HepG2 (cell line): ENCODE measurements around the gene FAM89B. TPM values are rescaled to one million over a fixed set of nuclear protein-coding genes. Genes with fewer than 3 reads are reported as not detected.

Experiments used
- CCDC6 ChIP-seq: sonication (generic); formaldehyde crosslinking; IDR thresholded peaks from 2 replicates; pipeline ENCODE4 v1.8.1; 2022; ENCODE audit warnings: mild to moderate bottlenecking, missing genetic modification reagents, moderate library complexity
- HIVEP1 ChIP-seq: sonication (generic); formaldehyde crosslinking; IDR thresholded peaks from 2 replicates; pipeline ENCODE4 v1.4.0; 2020; ENCODE audit warnings: mild to moderate bottlenecking, missing genetic modification reagents
- ISL2 ChIP-seq: sonication (generic); formaldehyde crosslinking; IDR thresholded peaks from 2 replicates; pipeline ENCODE4 v1.5.0; 2020; ENCODE audit warnings: missing genetic modification reagents
- MIER2 ChIP-seq: IDR thresholded peaks from 2 replicates; pipeline ENCODE4 v1.6.1; 2016; ENCODE audit warnings: missing biosample characterization, missing genetic modification reagents
- NCOA2 ChIP-seq: sonication (generic); formaldehyde crosslinking; IDR thresholded peaks from 2 replicates; pipeline ENCODE4 v1.8.0; 2022; ENCODE audit warnings: inconsistent platforms
- NR2F2 ChIP-seq: IDR thresholded peaks from 2 replicates; pipeline ENCODE4 v1.6.1; 2012; ENCODE audit warnings: low read depth, inconsistent platforms, borderline replicate concordance
- POGZ ChIP-seq: sonication (generic); formaldehyde crosslinking; IDR thresholded peaks from 2 replicates; pipeline ENCODE4 v1.4.0; 2020; ENCODE audit warnings: mild to moderate bottlenecking, missing genetic modification reagents
- TRIM24 ChIP-seq: sonication (generic); formaldehyde crosslinking; IDR thresholded peaks from 2 replicates; pipeline ENCODE4 v1.8.0; 2022; ENCODE audit warnings: mild to moderate bottlenecking, missing genetic modification reagents
- ZNF230 ChIP-seq: sonication (generic); formaldehyde crosslinking; IDR thresholded peaks from 2 replicates; pipeline ENCODE4 v1.4.0; 2020; ENCODE audit warnings: mild to moderate bottlenecking, missing genetic modification reagents
- ZNF263 ChIP-seq: sonication (generic); formaldehyde crosslinking; IDR thresholded peaks from 2 replicates; pipeline ENCODE4 v1.4.0; 2020; ENCODE audit warnings: missing genetic modification reagents
- ZSCAN22 ChIP-seq: sonication (generic); formaldehyde crosslinking; IDR thresholded peaks from 2 replicates; pipeline ENCODE4 v1.4.0; 2020; ENCODE audit warnings: mild to moderate bottlenecking, missing genetic modification reagents
- polyA plus RNA-seq, 8 experiments: library from polyadenylated mRNA; depleted of rRNA in 3 of 8; stranded (reverse) in 7 of 8; unstranded in 1 of 8; fragments of >200 nt; fragmentation: Illumina TruSeq in 4 of 8; extraction: Trizol in 4 of 8; gene quantifications; 2 replicates each; pipeline versions ENCODE4 v1.2.1 to v1.2.3, GENCODE V29; 2011 to 2016; ENCODE audit warnings: low read depth in 4 of 8, missing spikeins in 1 of 8, mixed read lengths in 1 of 8; ENCODE audit not compliant: insufficient read depth in 1 of 8
- total RNA-seq, 5 experiments: library from RNA; depleted of rRNA; stranded (reverse); fragments of >200 nt; fragmentation: Illumina TruSeq; extraction: Trizol; gene quantifications; 2 replicates each; pipeline ENCODE4 v1.2.3, GENCODE V29; 2016; ENCODE audit warnings: low read depth in 1 of 5
- TF ChIP-seq, protein P1 (sequence below): IDR thresholded peaks from 2 replicates; pipeline ENCODE4 v1.6.1; 2016; ENCODE audit warnings: mild to moderate bottlenecking
- TF ChIP-seq, protein P2 (sequence below): sonication (generic); formaldehyde crosslinking; IDR thresholded peaks from 2 replicates; pipeline ENCODE4 v1.8.0; 2022; ENCODE audit warnings: missing genetic modification reagents, low read depth, mild to moderate bottlenecking, borderline replicate concordance
- TF ChIP-seq, protein P3 (sequence below): sonication (generic); formaldehyde crosslinking; IDR thresholded peaks from 2 replicates; pipeline ENCODE4 v1.4.0; 2020; ENCODE audit warnings: missing genetic modification reagents
- TF ChIP-seq, protein P4 (sequence below): IDR thresholded peaks from 2 replicates; pipeline ENCODE4 v1.6.1; 2018; ENCODE audit warnings: missing genetic modification reagents
- TF ChIP-seq, protein P5 (sequence below): sonication (generic); formaldehyde crosslinking; IDR thresholded peaks from 2 replicates; pipeline ENCODE4 v1.5.0; 2020; ENCODE audit warnings: missing genetic modification reagents
- TF ChIP-seq, protein P6 (sequence below): sonication (generic); formaldehyde crosslinking; IDR thresholded peaks from 2 replicates; pipeline ENCODE4 v1.5.1; 2020; ENCODE audit warnings: mild to moderate bottlenecking, moderate library complexity, missing genetic modification reagents
- TF ChIP-seq, protein P7 (sequence below): sonication (generic); formaldehyde crosslinking; IDR thresholded peaks from 2 replicates; pipeline ENCODE4 v1.8.1; 2023; ENCODE audit warnings: mild to moderate bottlenecking, missing genetic modification reagents
- TF ChIP-seq, protein P8 (sequence below): sonication (generic); formaldehyde crosslinking; IDR thresholded peaks from 2 replicates; pipeline ENCODE4 v1.8.0; 2022; ENCODE audit warnings: missing genetic modification reagents, mild to moderate bottlenecking, inconsistent platforms, borderline replicate concordance

The FAM89B gene
- total and polyA plus RNA-seq, 2 of the 13 experiments (the other 11 are each of a cell fraction or from before 2014, with no cell fraction given), result 5.7 to 8.0 TPM

DNA sequence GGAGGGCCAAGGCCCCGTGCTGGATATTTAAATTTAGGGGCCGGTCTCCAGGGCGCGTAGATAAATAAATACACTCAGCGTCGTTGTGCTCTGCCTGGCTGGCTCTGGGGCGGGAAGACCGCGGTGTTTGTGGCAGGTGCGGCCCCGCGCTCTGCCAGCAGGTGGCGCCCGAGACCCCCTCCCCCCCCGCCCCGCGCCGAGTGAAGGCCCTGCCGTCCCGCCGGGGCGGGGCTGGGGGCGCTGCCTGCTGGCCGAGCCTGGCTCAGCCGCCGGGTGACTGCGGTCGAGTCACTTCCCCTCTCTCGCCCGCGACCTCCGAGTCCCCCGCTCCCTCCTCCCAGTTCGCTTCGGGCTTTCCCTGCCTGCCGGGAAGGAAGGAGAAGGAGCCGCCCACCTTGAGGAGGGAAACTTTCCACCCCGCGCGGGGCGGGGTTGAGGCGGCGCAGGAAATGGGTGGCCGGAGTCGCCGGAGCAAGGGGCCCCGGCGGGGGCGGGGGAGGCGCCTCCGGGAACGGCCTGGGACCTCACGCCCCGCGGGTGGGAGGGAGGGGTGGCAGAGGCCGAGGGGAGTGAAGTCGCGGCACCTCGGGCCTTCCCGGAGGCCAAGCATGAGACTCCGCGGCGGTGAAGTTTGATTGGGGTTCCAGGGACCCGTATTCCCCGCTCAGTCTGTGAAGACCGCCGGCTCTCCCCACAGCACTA is 1.9 kb downstream of the FAM89B start (continued):
- TF ChIP-seq, protein P1, sequence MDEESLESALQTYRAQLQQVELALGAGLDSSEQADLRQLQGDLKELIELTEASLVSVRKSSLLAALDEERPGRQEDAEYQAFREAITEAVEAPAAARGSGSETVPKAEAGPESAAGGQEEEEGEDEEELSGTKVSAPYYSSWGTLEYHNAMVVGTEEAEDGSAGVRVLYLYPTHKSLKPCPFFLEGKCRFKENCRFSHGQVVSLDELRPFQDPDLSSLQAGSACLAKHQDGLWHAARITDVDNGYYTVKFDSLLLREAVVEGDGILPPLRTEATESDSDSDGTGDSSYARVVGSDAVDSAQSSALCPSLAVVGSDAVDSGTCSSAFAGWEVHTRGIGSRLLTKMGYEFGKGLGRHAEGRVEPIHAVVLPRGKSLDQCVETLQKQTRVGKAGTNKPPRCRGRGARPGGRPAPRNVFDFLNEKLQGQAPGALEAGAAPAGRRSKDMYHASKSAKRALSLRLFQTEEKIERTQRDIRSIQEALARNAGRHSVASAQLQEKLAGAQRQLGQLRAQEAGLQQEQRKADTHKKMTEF (CRISPR knock-in tag), result peak; percentile 51; the same call in 1 of the 2 replicates
- TF ChIP-seq MIER2 (CRISPR knock-in tag) (no peak), TRIM24 (CRISPR knock-in tag) (no peak), CCDC6 (CRISPR knock-in tag) (0 out of 2 replicates have a peak, but pooled peaks have one; percentile 55), ZNF263 (CRISPR knock-in tag) (peak; percentile 63; the same call in 1 of the 2 replicates), NR2F2 (0 out of 2 replicates have a peak, but pooled peaks have one; percentile 26), POGZ (CRISPR knock-in tag) (0 out of 2 replicates have a peak, but pooled peaks have one; percentile 32), ISL2 (CRISPR knock-in tag) (no peak; the same call in 1 of the 2 replicates), NCOA2 (no peak), ZSCAN22 (no peak), ZNF230 (CRISPR knock-in tag) (no peak), HIVEP1 (CRISPR knock-in tag) (peak; percentile 63; the same call in 1 of the 2 replicates)
- TF ChIP-seq, protein P2, sequence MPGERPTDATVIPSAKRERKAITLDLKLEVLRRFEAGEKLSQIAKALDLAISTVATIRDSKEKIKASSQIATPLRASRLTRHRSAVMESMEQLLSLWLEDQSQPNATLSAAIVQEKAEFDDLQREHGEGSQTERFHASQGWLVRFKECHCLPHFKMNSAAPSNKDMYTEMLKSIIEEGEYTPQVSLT (CRISPR knock-in tag), result no peak
- TF ChIP-seq, protein P3, sequence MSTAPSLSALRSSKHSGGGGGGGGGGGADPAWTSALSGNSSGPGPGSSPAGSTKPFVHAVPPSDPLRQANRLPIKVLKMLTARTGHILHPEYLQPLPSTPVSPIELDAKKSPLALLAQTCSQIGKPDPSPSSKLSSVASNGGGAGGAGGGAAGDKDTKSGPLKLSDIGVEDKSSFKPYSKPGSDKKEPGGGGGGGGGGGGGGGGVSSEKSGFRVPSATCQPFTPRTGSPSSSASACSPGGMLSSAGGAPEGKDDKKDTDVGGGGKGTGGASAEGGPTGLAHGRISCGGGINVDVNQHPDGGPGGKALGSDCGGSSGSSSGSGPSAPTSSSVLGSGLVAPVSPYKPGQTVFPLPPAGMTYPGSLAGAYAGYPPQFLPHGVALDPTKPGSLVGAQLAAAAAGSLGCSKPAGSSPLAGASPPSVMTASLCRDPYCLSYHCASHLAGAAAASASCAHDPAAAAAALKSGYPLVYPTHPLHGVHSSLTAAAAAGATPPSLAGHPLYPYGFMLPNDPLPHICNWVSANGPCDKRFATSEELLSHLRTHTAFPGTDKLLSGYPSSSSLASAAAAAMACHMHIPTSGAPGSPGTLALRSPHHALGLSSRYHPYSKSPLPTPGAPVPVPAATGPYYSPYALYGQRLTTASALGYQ (CRISPR knock-in tag), result peak; percentile 60; the same call in 1 of the 2 replicates
- TF ChIP-seq, protein P4, sequence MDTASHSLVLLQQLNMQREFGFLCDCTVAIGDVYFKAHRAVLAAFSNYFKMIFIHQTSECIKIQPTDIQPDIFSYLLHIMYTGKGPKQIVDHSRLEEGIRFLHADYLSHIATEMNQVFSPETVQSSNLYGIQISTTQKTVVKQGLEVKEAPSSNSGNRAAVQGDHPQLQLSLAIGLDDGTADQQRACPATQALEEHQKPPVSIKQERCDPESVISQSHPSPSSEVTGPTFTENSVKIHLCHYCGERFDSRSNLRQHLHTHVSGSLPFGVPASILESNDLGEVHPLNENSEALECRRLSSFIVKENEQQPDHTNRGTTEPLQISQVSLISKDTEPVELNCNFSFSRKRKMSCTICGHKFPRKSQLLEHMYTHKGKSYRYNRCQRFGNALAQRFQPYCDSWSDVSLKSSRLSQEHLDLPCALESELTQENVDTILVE (CRISPR knock-in tag), result peak; percentile 84; the same call in 1 of the 2 replicates
- TF ChIP-seq, protein P5, sequence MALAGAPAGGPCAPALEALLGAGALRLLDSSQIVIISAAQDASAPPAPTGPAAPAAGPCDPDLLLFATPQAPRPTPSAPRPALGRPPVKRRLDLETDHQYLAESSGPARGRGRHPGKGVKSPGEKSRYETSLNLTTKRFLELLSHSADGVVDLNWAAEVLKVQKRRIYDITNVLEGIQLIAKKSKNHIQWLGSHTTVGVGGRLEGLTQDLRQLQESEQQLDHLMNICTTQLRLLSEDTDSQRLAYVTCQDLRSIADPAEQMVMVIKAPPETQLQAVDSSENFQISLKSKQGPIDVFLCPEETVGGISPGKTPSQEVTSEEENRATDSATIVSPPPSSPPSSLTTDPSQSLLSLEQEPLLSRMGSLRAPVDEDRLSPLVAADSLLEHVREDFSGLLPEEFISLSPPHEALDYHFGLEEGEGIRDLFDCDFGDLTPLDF (CRISPR knock-in tag), result peak; percentile 57; the same call in 1 of the 2 replicates
- TF ChIP-seq, protein P6, sequence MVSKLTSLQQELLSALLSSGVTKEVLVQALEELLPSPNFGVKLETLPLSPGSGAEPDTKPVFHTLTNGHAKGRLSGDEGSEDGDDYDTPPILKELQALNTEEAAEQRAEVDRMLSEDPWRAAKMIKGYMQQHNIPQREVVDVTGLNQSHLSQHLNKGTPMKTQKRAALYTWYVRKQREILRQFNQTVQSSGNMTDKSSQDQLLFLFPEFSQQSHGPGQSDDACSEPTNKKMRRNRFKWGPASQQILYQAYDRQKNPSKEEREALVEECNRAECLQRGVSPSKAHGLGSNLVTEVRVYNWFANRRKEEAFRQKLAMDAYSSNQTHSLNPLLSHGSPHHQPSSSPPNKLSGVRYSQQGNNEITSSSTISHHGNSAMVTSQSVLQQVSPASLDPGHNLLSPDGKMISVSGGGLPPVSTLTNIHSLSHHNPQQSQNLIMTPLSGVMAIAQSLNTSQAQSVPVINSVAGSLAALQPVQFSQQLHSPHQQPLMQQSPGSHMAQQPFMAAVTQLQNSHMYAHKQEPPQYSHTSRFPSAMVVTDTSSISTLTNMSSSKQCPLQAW, result no peak
- TF ChIP-seq, protein P7, sequence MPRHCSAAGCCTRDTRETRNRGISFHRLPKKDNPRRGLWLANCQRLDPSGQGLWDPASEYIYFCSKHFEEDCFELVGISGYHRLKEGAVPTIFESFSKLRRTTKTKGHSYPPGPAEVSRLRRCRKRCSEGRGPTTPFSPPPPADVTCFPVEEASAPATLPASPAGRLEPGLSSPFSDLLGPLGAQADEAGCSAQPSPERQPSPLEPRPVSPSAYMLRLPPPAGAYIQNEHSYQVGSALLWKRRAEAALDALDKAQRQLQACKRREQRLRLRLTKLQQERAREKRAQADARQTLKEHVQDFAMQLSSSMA (CRISPR knock-in tag), result no peak
- TF ChIP-seq, protein P8, sequence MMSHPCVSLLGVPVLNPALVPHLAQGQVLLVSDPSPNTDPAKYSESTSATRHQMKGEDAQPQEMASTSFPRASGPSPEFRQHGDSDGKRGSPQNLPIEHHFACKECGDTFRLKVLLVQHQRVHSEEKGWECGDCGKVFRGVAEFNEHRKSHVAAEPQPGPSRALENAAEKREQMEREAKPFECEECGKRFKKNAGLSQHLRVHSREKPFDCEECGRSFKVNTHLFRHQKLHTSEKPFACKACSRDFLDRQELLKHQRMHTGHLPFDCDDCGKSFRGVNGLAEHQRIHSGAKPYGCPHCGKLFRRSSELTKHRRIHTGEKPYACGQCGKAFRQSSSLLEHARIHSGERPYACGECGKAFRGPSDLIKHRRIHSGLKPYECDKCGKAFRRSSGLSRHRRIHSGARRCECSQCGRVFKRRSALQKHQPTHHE, result no peak
